WTC11 (cell line): ENCODE results near the gene CBX1. TPM values are rescaled to one million over a fixed set of nuclear protein-coding genes. Genes with fewer than 3 reads are reported as not detected.
A peak's percentile ranks its signal among the peaks of the same experiment; 100 is the strongest.

Experiments used
- ATAC-seq: fragments of 200-7000 bp; cut with Tn5 transposase; 2 replicates; pipeline ENCODE4 v1.10.0; 2021; ENCODE audit warnings: mild to moderate bottlenecking, moderate library complexity
- CTCF ChIA-PET: fragments of 300-600 bp; sonication (Branson Sonifier 250); formaldehyde crosslinking; loops from one replicate; lab custom pipeline; 2021; ENCODE audit warnings: antibody characterized with exemption; lab: Charles Lee
- POLR2A ChIA-PET: fragments of 350-600 bp; sonication (Branson Sonifier 250); formaldehyde crosslinking; loops from one replicate; lab custom pipeline; 2021; ENCODE audit warnings: antibody characterized with exemption; lab: Charles Lee
- DNase-seq: peaks from one replicate; pipeline ENCODE4 v3.0.0; 2021; ENCODE audit warnings: low spot score
- H3K27ac Mint-ChIP-seq: 2 replicates; pipeline ENCODE4 v1.8.0; 2021; ENCODE audit warnings: mixed read lengths
- H3K27me3 Mint-ChIP-seq: 2 replicates; pipeline ENCODE4 v1.8.0; 2021; ENCODE audit warnings: low read depth, mild to moderate bottlenecking, moderate library complexity, mixed read lengths
- H3K36me3 Mint-ChIP-seq: 2 replicates; pipeline ENCODE4 v1.8.0; 2021; ENCODE audit warnings: mixed read lengths
- H3K4me1 Mint-ChIP-seq: 2 replicates; pipeline ENCODE4 v1.8.0; 2022; ENCODE audit warnings: mixed read lengths
- H3K4me3 Mint-ChIP-seq: 2 replicates; pipeline ENCODE4 v1.8.0; 2021; ENCODE audit warnings: mild to moderate bottlenecking, moderate library complexity, mixed read lengths
- H3K9me3 Mint-ChIP-seq: 2 replicates; pipeline ENCODE4 v1.8.0; 2021; ENCODE audit warnings: mixed read lengths
- ATF2 ChIP-seq: sonication (generic); formaldehyde crosslinking; IDR thresholded peaks from 2 replicates; pipeline ENCODE4 v1.8.1; 2022; ENCODE audit warnings: low read depth, missing genetic modification reagents, borderline replicate concordance
- CBFB ChIP-seq: sonication (generic); formaldehyde crosslinking; IDR thresholded peaks from 2 replicates; pipeline ENCODE4 v1.8.1; 2022; ENCODE audit warnings: mild to moderate bottlenecking, low read depth, missing genetic modification reagents
- FOXK1 ChIP-seq: sonication (generic); formaldehyde crosslinking; IDR thresholded peaks from 2 replicates; pipeline ENCODE4 v1.8.0; 2022; ENCODE audit warnings: mild to moderate bottlenecking, moderate library complexity, missing genetic modification reagents
- FOXP4 ChIP-seq: sonication (generic); formaldehyde crosslinking; IDR thresholded peaks from 2 replicates; pipeline ENCODE4 v1.8.0; 2022; ENCODE audit warnings: mild to moderate bottlenecking, missing genetic modification reagents
- GABPB1 ChIP-seq: sonication (generic); formaldehyde crosslinking; IDR thresholded peaks from 2 replicates; pipeline ENCODE4 v1.8.1; 2023; ENCODE audit warnings: mild to moderate bottlenecking, missing genetic modification reagents
- JUN ChIP-seq: sonication (generic); formaldehyde crosslinking; IDR thresholded peaks from 2 replicates; pipeline ENCODE4 v1.8.0; 2023; ENCODE audit warnings: mild to moderate bottlenecking, missing genetic modification reagents
- MYBL2 ChIP-seq: sonication (generic); formaldehyde crosslinking; IDR thresholded peaks from 2 replicates; pipeline ENCODE4 v1.8.1; 2023; ENCODE audit warnings: mild to moderate bottlenecking, moderate library complexity, missing genetic modification reagents
- NFATC4 ChIP-seq: fragments of 250-450 bp; sonication (Bioruptor Pico); IDR thresholded peaks from 2 replicates; pipeline ENCODE4 v1.9.0; 2021; ENCODE audit warnings: mild to moderate bottlenecking
- NR2C2 ChIP-seq: sonication (generic); formaldehyde crosslinking; IDR thresholded peaks from 2 replicates; pipeline ENCODE4 v1.8.0; 2022; ENCODE audit warnings: mild to moderate bottlenecking, missing genetic modification reagents
- RELA ChIP-seq: sonication (generic); formaldehyde crosslinking; IDR thresholded peaks from 2 replicates; pipeline ENCODE4 v1.8.1; 2022; ENCODE audit warnings: missing genetic modification reagents, mild to moderate bottlenecking, borderline replicate concordance
- SMAD3 ChIP-seq: sonication (generic); formaldehyde crosslinking; IDR thresholded peaks from 2 replicates; pipeline ENCODE4 v1.8.0; 2022; ENCODE audit warnings: missing genetic modification reagents, mild to moderate bottlenecking, borderline replicate concordance
- SOX15 ChIP-seq: fragments of 250-450 bp; sonication (Bioruptor Pico); IDR thresholded peaks from 2 replicates; pipeline ENCODE4 v1.9.0; 2021; ENCODE audit warnings: mild to moderate bottlenecking
- TEAD1 ChIP-seq: sonication (generic); formaldehyde crosslinking; IDR thresholded peaks from 2 replicates; pipeline ENCODE4 v1.8.0; 2022; ENCODE audit warnings: mild to moderate bottlenecking, missing genetic modification reagents
- USF1 ChIP-seq: sonication (generic); formaldehyde crosslinking; IDR thresholded peaks from 2 replicates; pipeline ENCODE4 v1.8.0; 2022; ENCODE audit warnings: mild to moderate bottlenecking, missing genetic modification reagents
- ZNF396 ChIP-seq: fragments of 250-450 bp; sonication (Bioruptor Pico); IDR thresholded peaks from 2 replicates; pipeline ENCODE4 v1.8.0; 2021; ENCODE audit warnings: mild to moderate bottlenecking, moderate library complexity, borderline replicate concordance
- ZNF416 ChIP-seq: fragments of 250-450 bp; sonication (Bioruptor Pico); IDR thresholded peaks from 2 replicates; pipeline ENCODE4 v1.9.0; 2021; ENCODE audit warnings: mild to moderate bottlenecking, inconsistent platforms
- ZNF671 ChIP-seq: fragments of 250-450 bp; sonication (Bioruptor Pico); IDR thresholded peaks from 2 replicates; pipeline ENCODE4 v1.8.0; 2021; ENCODE audit warnings: mild to moderate bottlenecking
- total RNA-seq: library from RNA; stranded (reverse); gene quantifications from 3 replicates; pipeline ENCODE4 v1.2.3, GENCODE V29; 2021
- TF ChIP-seq, protein P1 (sequence below): sonication (generic); formaldehyde crosslinking; IDR thresholded peaks from 2 replicates; pipeline ENCODE4 v1.8.1; 2023; ENCODE audit warnings: mild to moderate bottlenecking, missing genetic modification reagents
- TF ChIP-seq, protein P2 (sequence below): sonication (generic); formaldehyde crosslinking; IDR thresholded peaks from 2 replicates; pipeline ENCODE4 v1.8.0; 2022; ENCODE audit warnings: missing genetic modification reagents
- TF ChIP-seq, protein P3 (sequence below): fragments of 250-450 bp; sonication (Bioruptor Pico); IDR thresholded peaks from 2 replicates; pipeline ENCODE4 v1.9.0; 2021; ENCODE audit warnings: mild to moderate bottlenecking
- TF ChIP-seq, protein P4 (sequence below): sonication (generic); formaldehyde crosslinking; IDR thresholded peaks from 2 replicates; pipeline ENCODE4 v1.8.1; 2022; ENCODE audit warnings: mild to moderate bottlenecking, moderate library complexity, missing genetic modification reagents

Gene CBX1
- total RNA-seq, 1 experiment from 2014 or later: 162 TPM

- peaks cover 22% of the 10 kb centered on the region for H3K36me3 Mint-ChIP-seq
- H3K4me1 Mint-ChIP-seq: peaks cover 62% of the 10 kb centered on the region
- no peaks in the 10 kb centered on the region for H3K9me3 Mint-ChIP-seq
- peak overlapping the region; percentile 93 for H3K4me3 Mint-ChIP-seq
- ChIA-PET CTCF (interaction anchor here (0.6 to 10.4 kb wide), 16 partner anchors 8 to 982 kb away, joined by 3 to 108 read pairs (median 4); partner anchors contain the start of gene CDK5RAP3), POLR2A (interaction anchor here (0.5 to 3.5 kb wide), 18 partner anchors 11 to 677 kb away, joined by 3 to 32 read pairs (median 4); partner anchors contain the start of genes COPZ2, SNX11 and SP2)
- H3K27me3 Mint-ChIP-seq: no peaks in the 10 kb centered on the region
- H3K27ac Mint-ChIP-seq: peak overlapping the region; percentile 98
- ATAC-seq (peak; percentile 62), DNase-seq (peak; percentile 86)
- TF ChIP-seq SMAD3 (CRISPR knock-in tag) (0 out of 2 replicates have a peak, but pooled peaks have one; percentile 42), ATF2 (no peak), ZNF396 (CRISPR knock-in tag) (no peak), ZNF416 (CRISPR knock-in tag) (no peak), ZNF671 (CRISPR knock-in tag) (no peak), CBFB (CRISPR knock-in tag) (no peak), JUN (CRISPR knock-in tag) (no peak), MYBL2 (no peak), FOXP4 (CRISPR knock-in tag) (0 out of 2 replicates have a peak, but pooled peaks have one; percentile 11), SOX15 (no peak), NFATC4 (CRISPR knock-in tag) (no peak), GABPB1 (CRISPR knock-in tag) (peak; percentile 23; the same call in 1 of the 2 replicates), NR2C2 (CRISPR knock-in tag) (no peak), TEAD1 (CRISPR knock-in tag) (peak; percentile 18; the same call in 1 of the 2 replicates), RELA (0 out of 2 replicates have a peak, but pooled peaks have one; percentile 18), USF1 (CRISPR knock-in tag) (0 out of 2 replicates have a peak, but pooled peaks have one; percentile 27), FOXK1 (CRISPR knock-in tag) (no peak)
- TF ChIP-seq, protein P1, sequence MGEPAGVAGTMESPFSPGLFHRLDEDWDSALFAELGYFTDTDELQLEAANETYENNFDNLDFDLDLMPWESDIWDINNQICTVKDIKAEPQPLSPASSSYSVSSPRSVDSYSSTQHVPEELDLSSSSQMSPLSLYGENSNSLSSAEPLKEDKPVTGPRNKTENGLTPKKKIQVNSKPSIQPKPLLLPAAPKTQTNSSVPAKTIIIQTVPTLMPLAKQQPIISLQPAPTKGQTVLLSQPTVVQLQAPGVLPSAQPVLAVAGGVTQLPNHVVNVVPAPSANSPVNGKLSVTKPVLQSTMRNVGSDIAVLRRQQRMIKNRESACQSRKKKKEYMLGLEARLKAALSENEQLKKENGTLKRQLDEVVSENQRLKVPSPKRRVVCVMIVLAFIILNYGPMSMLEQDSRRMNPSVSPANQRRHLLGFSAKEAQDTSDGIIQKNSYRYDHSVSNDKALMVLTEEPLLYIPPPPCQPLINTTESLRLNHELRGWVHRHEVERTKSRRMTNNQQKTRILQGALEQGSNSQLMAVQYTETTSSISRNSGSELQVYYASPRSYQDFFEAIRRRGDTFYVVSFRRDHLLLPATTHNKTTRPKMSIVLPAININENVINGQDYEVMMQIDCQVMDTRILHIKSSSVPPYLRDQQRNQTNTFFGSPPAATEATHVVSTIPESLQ (CRISPR knock-in tag): no peak
- TF ChIP-seq, protein P2, sequence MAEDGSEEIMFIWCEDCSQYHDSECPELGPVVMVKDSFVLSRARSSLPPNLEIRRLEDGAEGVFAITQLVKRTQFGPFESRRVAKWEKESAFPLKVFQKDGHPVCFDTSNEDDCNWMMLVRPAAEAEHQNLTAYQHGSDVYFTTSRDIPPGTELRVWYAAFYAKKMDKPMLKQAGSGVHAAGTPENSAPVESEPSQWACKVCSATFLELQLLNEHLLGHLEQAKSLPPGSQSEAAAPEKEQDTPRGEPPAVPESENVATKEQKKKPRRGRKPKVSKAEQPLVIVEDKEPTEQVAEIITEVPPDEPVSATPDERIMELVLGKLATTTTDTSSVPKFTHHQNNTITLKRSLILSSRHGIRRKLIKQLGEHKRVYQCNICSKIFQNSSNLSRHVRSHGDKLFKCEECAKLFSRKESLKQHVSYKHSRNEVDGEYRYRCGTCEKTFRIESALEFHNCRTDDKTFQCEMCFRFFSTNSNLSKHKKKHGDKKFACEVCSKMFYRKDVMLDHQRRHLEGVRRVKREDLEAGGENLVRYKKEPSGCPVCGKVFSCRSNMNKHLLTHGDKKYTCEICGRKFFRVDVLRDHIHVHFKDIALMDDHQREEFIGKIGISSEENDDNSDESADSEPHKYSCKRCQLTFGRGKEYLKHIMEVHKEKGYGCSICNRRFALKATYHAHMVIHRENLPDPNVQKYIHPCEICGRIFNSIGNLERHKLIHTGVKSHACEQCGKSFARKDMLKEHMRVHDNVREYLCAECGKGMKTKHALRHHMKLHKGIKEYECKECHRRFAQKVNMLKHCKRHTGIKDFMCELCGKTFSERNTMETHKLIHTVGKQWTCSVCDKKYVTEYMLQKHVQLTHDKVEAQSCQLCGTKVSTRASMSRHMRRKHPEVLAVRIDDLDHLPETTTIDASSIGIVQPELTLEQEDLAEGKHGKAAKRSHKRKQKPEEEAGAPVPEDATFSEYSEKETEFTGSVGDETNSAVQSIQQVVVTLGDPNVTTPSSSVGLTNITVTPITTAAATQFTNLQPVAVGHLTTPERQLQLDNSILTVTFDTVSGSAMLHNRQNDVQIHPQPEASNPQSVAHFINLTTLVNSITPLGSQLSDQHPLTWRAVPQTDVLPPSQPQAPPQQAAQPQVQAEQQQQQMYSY (CRISPR knock-in tag): peak; percentile 59
- TF ChIP-seq, protein P3, sequence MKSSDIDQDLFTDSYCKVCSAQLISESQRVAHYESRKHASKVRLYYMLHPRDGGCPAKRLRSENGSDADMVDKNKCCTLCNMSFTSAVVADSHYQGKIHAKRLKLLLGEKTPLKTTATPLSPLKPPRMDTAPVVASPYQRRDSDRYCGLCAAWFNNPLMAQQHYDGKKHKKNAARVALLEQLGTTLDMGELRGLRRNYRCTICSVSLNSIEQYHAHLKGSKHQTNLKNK (CRISPR knock-in tag): no peak
- TF ChIP-seq, protein P4, sequence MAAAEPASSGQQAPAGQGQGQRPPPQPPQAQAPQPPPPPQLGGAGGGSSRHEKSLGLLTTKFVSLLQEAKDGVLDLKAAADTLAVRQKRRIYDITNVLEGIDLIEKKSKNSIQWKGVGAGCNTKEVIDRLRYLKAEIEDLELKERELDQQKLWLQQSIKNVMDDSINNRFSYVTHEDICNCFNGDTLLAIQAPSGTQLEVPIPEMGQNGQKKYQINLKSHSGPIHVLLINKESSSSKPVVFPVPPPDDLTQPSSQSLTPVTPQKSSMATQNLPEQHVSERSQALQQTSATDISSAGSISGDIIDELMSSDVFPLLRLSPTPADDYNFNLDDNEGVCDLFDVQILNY (CRISPR knock-in tag): peak; percentile 77; the same call in 1 of the 2 replicates
These were observed 52.7 kb downstream of the CBX1 start for GRCh38 chr17:48048384-48049126.
